ENCODE results near the gene GSTA4.
"Not testable (repeated sequence)": the region's sequence is repeated elsewhere in the genome, so short reads cannot be mapped to it uniquely, and the experiment has no call there.

The GSTA4 gene

DNA sequence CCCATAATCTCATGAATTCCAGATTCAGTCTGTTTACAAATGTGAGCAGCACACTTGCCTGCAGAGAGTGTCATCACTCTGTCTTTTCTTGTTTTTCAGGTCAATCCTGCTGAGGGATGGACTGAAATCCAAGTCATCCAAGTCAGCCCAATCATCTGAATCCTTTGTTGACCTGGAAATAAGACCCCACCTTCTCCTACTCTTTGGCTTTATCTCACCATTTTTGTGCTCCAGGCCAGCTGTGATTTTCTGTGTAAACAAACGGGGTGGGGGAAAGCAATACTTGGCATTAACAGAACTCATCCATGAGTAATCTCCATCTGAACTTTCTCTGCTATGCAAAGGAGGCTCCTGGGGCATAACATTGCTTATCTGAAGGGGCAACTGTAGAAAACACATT, 16.9 kb upstream of the GSTA4 start:
- peak; percentile 89 for DNase-seq

DNA sequence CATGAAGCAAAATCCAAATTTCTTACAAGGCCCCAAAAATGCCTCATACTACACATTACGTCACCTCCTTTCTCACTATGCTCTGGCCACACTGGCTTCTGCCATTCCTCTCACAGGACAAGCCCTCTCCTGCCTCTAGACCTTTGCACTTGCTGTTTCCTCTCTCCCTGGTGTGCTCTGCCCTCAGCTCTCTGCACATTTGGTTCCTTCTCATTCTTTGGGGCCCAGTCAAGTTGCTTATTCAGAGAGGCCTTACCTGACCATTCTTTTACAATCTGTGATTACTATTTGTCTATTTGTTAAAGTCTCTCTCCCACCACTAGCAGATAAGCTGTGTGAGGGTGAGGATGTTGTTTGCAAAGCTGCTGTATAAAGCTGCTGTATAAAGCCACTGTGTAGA, 15.4 kb upstream of the GSTA4 start:
- no peak for DNase-seq

DNA sequence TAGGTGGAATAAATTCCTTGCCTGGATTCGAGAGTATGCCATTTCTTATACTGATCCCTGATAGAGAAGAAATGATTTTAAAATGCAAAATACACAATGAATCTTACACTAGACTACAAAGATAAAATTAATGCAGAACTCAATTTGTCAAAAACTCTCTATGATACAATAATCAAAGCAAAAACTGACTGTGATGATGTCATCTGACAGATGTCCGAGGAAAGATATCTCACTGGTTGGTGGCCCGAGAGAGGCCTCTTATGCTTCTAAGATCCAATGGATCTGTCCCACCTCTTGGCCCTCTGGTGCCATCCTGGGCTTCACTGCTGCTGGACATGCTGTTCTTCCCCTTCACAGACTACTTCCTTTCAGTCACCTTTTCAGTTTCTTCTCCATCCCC, 14.4 kb upstream of the GSTA4 start:
- DNase-seq = no peak

DNA sequence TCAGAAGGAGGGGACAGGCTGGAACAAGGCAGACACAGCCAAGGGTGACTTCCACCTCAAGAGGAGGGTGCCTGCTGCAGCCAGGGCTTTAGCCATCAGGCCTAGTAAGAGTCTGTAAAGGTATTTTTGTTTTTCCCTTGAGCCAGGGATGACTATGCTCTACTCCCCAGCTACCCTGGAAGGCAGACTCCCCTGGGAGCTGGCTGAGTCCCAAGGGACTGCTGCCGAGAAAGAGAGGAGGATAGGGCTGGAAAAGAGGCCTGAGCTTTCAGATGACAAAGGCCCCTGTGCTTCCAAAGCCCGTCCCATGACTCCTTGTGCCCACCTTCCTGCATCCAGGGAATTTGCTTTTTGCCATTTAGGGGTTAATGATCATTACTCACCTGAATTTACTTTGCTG, 14.0 kb upstream of the GSTA4 start:
- DNase-seq = peak; percentile 13

DNA sequence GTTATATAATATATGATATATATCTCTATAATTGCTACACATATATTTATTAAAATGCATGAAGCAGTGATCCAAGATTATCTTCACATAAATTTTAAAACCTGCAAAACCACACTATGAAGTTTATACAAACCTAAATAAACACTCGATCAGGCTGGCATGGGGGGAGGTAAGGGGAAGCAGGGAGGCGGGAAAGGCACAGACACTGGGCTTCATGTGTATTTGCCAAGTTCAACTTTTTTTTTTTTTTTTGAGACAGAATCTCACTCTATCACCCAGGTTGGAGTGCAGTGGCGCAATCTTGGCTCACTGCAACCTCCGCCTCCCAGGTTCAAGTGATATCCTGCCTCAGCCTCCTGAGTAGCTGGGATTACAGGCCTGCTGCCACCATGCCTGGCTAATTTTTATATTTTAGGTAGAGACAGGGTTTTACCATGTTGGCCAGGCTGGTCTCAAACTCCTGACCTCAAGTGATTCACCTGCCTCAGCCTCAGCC, 13.2 kb upstream of the GSTA4 start:
- DNase-seq = not testable (repeated sequence)

DNA sequence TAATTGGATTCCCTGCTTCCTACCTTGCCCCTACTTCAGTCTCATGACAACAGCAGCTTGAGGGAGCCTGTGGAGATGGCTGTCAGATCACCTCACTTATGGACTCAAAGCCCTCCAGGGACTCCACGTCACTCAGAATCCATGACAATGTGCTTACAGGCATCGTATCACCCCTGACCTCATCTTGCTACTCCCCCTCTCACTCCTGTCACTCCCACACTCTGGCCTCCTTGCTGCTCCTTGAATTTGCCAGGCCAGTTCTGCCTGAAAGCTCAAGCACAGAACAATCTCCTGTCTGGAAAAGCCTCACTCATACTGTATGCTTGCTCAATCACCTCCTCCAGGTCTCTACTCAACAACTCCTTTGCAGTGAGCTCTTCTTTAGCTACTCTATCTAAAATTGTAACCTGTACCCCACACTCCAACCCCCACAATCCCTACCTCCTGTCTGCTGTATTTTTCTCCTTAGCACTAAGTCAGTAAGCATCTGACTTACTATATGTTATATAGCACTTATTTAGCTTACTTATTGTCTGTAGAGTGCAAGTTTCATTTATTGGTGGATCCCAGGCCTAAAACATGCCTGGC, 10.7 kb upstream of the GSTA4 start:
- no peak for DNase-seq

DNA sequence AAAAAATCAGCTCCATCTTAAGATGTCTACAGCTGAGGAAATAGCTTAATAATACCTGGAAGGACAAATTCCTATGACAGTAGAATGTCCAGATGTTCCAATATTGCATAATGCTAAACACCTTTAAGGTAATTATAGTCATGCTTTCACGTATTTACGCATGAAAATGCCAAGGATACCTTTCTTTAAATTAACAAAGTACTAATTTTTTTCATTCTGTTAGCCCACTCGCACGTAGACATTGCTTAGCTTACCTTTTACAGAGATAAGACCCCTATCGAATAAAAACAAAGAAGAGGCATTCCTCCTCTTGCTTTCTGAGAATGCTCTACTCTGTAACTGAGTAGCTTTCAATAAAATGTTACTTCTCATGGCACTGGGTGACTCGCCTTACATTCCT, 4.4 kb upstream of the GSTA4 start:
- no peak for DNase-seq

DNA sequence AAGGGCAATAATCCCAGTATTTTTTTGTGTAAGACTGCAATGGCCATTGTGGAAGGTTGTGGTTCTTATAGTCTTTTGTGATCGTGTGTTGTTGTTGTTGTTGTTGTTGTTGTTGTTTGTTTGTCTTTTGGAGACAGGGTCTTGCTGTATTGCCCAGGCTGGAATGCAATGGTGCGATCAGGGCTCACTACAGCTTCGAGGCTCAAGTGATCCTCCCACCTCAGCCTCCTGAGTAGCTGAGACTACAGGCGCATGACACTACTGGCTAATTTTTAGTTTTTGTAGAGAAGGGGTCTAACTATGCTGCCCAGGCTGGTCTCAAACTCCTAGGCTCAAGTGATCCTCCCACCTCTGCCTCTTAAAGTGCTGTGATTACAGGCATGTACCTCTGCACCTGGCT, 3.5 kb upstream of the GSTA4 start:
- DNase-seq = no peak

DNA sequence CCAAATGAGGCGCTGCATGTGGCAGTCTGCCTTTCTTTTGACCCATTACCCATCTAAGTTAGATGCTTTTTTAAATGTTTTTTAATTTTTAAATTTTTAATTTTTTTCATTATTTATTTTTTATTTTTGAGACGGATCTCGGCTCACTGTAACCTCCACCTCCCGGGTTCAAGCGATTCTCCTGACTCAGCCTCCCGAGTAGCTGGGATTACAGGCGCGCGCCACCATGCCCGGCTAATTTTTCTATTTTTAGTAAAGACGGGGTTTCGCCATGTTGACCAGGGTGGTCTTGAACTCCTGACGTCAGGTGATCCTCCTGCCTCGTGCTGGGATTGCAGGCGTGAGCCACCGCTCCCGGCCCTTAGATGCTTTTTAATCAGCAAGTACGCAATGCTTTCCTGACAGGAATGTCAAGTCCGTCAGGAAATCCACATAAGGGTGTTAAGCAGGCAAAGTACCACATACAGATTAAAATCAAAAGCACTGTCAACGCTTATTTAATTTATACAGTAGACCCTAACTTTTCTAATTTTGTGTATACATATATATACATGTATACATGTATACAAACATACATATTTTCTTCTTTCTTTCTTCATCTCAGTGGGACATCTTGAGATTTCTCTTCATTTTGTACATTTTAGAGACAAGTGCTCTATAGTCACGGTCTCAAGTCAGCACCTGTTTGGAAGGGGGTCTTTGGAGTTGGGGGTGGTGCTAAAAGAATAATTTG, 995 bp upstream of the GSTA4 start:
- DNase-seq = peak; percentile 87

DNA sequence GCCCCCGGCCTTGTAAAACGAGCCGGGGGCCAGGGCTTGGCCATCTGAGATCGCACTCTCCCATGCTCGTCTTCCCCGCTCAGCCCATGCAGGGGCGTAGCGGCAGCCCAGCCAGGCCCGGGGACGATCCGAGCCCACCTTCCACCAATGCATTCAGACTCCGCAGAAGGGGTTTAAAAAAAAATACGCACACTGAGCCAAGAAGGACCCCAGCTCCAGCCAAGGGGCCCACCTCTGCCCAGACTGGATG, 320 bp downstream of the GSTA4 start:
- DNase-seq = peak; percentile 83

DNA sequence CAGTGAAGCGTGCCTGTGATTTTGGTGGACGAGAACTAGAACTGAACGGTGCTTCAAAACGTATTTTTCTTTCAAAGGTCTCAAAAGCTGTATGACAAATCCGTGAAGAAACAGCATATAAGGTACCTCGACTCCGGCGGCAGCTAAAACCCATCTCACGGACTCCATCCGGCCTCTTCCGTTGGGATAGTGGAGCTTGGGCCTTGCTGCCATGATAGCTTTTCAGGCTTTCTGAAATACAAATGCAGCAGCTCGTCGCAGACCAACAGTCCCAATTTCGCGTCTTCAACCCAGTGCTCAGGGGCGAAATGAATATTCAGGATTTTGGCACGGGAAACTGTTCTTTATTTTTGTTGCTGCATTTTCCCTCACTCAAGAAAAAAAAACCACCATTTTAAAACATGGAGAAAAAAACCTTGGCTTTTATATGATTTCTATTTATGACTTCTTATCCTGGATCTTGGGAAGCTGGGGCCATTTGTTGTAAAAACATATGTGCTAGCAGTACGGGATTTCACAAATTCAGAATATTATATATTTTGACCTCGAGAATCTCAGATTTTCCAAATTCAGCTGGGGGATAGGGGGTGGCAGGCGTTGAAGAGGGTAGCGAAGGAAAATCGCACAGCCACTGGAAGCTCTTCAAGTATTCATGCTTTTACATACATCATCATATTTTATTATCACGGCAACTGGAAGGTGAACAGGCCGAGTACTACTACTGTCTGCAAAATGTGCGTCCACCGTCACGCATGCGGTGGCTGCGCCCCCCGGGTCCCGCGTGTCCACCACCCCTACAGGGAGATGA, 849 bp downstream of the GSTA4 start:
- peak; percentile 84 for DNase-seq

DNA sequence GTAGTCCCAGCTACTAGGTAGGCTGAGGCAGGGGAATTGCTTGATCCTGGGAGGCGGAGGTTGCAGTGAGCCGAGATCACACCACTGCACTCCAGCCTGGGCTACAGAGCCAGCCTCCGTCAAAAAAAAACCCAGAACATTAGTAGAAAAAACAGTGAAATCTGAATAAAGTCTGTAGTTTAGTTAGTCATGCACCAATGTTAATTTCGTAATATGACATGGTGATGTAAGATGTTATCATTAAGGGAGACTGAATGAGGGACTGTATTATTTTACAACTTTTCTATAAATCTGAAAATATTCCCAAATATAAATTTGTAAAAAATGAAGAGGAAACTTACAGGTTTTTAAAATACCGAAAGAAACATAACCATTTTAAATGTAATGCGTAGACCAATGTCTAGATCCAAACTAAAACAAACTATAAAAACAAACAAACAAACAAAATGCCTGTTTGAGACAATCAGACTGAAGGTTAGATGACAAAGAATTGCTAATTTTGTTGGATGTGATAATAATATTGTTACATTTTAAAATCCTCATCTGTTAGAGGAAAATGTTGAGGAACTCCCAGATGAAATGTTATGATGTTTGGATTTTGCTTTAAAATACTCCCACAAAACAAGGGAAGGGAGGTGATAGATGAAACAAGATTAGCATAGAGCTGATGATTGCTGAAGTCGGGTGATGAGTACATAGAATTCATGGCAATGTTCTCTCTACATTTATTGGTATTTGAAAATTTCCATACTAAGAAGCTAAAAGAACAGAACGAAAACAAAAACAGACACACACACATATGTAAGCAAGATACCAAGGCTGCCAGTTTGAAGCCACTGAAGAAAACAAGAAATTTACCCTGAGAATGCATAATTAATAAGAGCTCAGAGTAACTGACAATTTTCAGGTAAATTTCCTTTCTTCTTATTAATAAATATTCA, 1.8 kb downstream of the GSTA4 start:
- peak; percentile 36 for DNase-seq

DNA sequence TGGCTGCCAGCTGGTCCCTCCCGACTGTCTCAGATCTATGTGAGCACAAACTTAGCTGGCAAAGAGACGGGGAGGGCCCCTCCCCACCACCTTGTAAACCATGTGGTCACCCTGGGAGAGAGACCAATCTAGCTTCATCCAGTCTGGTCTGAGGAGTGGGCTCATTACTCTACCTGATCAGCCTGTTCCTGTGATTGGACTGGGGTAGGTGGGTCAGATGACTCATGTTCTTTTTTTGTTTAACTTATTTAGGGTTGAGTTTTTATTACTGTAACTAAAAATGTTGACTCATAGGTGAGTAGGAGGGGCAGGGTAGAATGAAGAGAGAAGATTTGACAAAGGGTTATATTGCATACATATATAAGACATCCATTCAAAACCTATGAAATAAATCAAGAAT, 4.7 kb downstream of the GSTA4 start:
- peak; percentile 30 for DNase-seq

DNA sequence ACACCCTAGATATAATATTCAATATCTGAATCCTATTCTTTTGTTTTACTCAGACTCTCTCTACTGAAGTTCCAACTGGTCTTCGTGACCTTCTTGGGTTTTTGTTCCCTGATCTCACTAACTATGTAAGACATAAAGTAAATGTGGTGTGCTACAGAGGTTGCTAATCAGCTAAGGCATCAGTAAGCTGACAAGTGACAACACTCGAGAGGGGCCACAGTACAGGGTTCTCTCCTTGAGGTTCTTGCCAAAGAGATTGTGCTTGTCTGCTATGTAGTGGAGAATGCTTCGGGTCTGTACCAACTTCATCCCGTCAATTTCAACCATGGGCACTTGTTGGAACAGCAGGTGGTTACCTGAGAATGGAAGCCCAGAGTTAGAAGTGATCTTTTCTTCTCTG, 9.9 kb downstream of the GSTA4 start:
- no peak for DNase-seq

DNA sequence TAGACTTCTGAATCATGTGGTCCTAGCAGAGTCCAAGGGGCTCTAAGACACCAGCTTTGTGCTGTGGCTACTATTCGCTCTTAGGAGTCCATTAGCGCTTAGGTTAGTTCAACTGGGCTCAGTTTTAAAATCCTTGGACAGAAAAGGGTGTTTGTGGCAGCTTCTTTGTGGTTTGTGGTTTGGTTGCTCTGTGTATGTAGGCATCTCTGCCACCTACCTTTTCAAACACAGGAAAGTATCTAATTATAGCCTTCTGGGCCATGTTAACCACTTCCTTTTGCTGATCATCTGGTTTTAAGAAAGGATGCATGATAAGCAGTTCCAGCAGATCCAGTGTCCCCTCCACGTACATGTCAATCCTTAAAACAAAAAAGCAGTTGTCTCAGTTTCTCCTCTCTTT, 10.8 kb downstream of the GSTA4 start:
- DNase-seq = no peak

DNA sequence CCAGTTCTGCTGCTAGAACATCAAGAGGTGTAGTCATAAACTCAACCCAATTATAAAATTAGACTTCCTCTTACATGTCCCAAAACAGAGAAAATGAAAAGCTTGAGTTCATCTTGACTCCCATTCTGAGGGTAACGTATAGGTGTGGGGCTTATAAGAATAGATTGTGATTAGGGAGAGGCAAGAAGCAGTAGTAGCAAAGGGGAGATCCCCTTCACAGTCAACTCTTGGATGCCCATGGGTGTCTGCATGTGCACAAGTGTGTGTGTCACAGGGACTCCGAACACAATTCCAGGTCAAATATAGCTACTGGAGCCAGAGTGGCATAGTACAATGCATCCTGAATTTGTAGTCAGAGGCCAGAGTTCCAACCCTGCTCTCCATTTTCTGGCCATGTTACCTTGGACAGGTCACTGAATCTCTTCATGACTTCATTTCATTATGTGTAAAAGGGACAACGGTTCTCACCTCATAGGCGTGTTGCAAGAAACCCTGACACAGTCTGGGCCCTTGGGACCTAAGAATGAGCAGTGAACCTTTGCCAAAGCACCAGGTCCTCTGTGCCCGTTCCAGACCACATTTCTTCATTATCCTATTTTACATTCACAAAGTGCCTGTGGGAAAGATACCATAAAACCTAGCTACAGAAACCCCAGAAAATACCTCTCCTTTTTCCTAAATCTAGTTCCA, 11.8 kb downstream of the GSTA4 start:
- no peak for DNase-seq

DNA sequence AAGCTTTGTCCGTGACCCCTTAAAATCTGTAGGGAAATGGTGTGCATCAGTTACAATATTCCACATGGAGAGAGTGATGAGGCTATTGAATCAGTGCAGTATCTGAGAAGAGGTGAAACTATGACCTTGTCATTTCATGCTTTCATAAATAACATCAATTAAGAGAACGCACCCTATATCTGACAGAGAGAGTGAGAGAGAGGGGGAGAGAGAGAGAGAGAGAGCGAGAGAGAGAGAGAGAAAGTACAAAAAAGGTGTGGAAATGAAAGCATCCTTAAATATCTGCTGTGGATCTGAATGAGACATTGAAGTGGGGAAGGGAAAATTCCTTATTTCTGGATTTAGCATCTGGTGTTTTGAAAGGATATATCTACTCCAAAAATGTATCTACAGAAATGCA, 12.4 kb downstream of the GSTA4 start:
- DNase-seq = no peak

DNA sequence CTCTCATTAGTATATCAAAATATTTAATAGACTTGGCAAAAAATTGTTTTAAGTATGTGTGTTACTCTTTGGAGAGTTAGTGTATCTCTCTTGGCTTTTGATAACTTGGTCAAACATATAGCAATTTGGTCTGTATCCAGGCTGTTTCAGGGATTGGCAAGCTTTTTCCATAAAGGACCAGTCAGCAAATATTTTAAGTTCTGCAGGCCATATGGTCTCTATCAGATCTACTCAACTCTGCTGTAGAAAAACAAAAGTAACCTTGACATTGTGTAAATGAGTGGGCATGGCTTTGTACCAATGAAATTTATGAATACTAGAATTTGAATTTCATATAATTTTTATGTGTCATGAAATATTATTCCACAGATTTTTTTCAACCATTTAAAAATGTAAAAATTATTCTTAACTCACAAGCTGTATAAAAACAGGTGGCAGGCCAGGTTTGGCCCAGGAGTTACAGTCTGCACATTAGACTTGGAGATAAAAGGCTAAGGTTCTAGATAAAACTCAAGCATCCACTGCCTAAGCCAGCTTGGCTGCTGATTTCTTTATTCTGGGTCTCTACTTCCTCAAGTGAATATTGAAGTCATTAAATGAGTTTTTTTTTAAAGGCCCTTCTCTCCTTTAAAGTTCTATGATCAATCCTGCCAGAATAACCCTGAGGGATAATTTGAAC, 13.7 kb downstream of the GSTA4 start:
- no peak for DNase-seq

DNA sequence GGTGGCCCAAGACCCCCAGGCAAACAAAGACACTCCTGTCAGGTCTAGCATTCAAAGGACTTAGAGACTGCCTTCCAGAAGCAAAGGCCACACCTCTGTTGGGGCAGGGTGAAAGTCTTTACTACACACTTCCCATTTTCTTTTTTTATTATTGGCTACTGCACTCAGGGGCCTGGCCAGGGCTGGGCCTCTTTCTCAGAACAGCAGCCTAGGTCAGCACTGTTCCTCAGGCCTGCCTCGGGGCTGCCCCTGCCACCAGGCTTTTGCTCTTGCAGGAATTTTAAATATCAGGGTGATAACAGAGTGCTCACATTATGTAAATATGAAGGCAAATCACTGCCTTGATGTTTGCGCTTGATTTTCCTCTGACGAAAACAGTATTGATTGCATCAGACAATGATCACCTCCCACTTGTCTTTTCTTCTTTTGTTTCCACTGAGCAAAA, 18.5 kb downstream of the GSTA4 start:
- no peak for DNase-seq

DNA sequence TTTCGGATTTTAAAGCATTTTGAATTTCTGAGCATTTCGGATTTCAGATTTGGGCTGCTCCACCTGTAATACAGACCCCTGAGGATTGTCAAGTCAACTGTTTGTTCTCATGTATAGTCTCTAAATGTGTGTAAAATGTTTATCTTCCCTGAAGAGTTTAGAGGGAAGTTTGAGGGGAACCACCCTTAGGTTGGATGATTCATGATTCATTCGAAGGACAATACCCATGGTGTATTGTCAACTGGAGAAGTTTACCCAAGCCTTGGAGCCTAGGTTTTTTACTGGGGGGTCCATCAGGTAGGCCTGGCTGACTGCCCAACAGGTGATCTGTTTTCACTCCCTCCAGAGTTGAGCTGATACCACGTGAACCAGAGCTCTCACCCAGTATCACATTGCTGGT, 18.9 kb downstream of the GSTA4 start:
- no peak for DNase-seq

DNA sequence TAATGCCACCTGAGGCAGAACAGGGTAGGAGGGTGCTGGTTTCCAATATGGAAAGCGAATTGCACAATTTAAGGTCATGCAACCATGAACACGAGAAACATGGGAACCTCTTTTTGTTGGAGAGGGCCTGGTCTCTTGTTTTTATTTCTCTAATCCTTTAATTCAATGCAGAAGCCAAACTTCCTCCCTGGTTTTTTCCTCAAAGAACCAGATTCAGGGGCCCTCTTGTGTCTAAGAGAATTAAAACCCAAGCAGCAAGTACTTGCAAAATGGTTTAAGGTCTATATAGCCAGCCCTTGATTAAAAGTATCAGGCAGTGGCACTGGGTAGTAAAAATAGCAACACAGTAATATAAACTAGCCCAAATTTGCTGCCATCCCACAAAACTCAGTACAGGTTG, 19.5 kb downstream of the GSTA4 start:
- no peak for DNase-seq

DNA sequence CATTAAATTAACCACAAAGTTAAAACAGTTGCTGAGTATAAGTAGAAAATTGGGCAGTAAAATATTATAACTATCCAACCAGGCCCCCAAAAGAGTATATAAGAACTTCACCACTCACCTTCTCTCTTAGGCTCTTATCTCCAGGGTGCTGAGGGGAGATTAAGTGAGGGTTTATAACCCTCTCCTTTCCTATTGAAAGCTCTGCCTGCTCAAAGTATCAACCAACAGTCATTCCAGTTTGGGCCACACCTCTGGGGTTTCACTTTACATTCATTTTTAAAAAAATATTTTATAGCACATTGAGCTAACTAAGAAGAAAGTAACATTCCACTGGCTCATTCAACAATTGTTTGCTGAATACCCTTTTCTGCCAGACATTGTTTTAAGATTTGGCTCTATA, 22.1 kb downstream of the GSTA4 start:
- DNase-seq = no peak
